ENCODE data around the gene PLCH2. TPM values are rescaled to one million over a fixed set of nuclear protein-coding genes. Genes with fewer than 3 reads are reported as not detected.

Gene PLCH2
- total and polyA plus RNA-seq, 2 of the 13 experiments (the other 11 are each of a cell fraction or from before 2014, with no cell fraction given), result 0.15 to 0.67 TPM

GRCh38 chr1:2496087-2496622 is 20.1 kb downstream of the PLCH2 start (continued):
- peak; percentile 62; the same call in 1 of the 2 replicates for TF ChIP-seq MED1 (CRISPR knock-in tag; IDR thresholded peaks at IDR 0.05)
- 0 out of 2 replicates have a peak, but pooled peaks have one; percentile 15 for TF ChIP-seq PATZ1 (CRISPR knock-in tag; IDR thresholded peaks at IDR 0.05)
- TF ChIP-seq ZNF33B (CRISPR knock-in tag; IDR thresholded peaks at IDR 0.05), result no peak
- TF ChIP-seq ZNF574 (CRISPR knock-in tag; IDR thresholded peaks at IDR 0.05), result peak; percentile 25; the same call in 1 of the 2 replicates
- TF ChIP-seq ZNF121 (CRISPR knock-in tag; IDR thresholded peaks at IDR 0.05), result no peak
- TF ChIP-seq ETV6 (CRISPR knock-in tag; conservative IDR thresholded peaks at IDR 0.05), result no peak
- TF ChIP-seq NONO (IDR thresholded peaks at IDR 0.05), result no peak
- TF ChIP-seq NONO (CRISPR knock-in tag; conservative IDR thresholded peaks at IDR 0.05), result 0 out of 2 replicates have a peak, but pooled peaks have one; percentile 43
- 0 out of 2 replicates have a peak, but pooled peaks have one; percentile 24 for TF ChIP-seq ZIK1 (CRISPR knock-in tag; IDR thresholded peaks at IDR 0.05; ENCODE audit: borderline replicate concordance, low read depth)
- 0 out of 2 replicates have a peak, but pooled peaks have one; percentile 39 for TF ChIP-seq ZNF292 (CRISPR knock-in tag; IDR thresholded peaks at IDR 0.05; ENCODE audit: borderline replicate concordance, low read depth)
- TF ChIP-seq ZNF329 (CRISPR knock-in tag; IDR thresholded peaks at IDR 0.05; ENCODE audit: low read depth), result no peak
- TF ChIP-seq U2AF2 (IDR thresholded peaks at IDR 0.05; ENCODE audit: low read depth, low read length), result no peak
- 0 out of 2 replicates have a peak, but pooled peaks have one; percentile 39 for TF ChIP-seq ZNF232 (CRISPR knock-in tag; IDR thresholded peaks at IDR 0.05; ENCODE audit: borderline replicate concordance)
- peak; percentile 28; the same call in 1 of the 2 replicates for TF ChIP-seq ZGPAT (CRISPR knock-in tag; IDR thresholded peaks at IDR 0.05)
- no peak for TF ChIP-seq ZSCAN29 (CRISPR knock-in tag; conservative IDR thresholded peaks at IDR 0.05)
- TF ChIP-seq HNRNPLL (IDR thresholded peaks at IDR 0.05; ENCODE audit: low read depth, low read length, poor library complexity, severe bottlenecking), result peak; percentile 28
- TF ChIP-seq ZBTB38 (CRISPR knock-in tag; IDR thresholded peaks at IDR 0.05), result peak; percentile 55; the same call in 1 of the 2 replicates
- 0 out of 2 replicates have a peak, but pooled peaks have one; percentile 55 for TF ChIP-seq MEIS2 (CRISPR knock-in tag; IDR thresholded peaks at IDR 0.05)
- TF ChIP-seq TCF12 (IDR thresholded peaks at IDR 0.05), result no peak
- no peak for TF ChIP-seq TCF12 (CRISPR knock-in tag; IDR thresholded peaks at IDR 0.05)
- no peak for TF ChIP-seq REL (CRISPR knock-in tag; conservative IDR thresholded peaks at IDR 0.05)
- TF ChIP-seq ZNF335 (CRISPR knock-in tag; IDR thresholded peaks at IDR 0.05), result no peak
- TF ChIP-seq JDP2 (CRISPR knock-in tag; IDR thresholded peaks at IDR 0.05; ENCODE audit: borderline replicate concordance), result no peak

Measured in HepG2 (cell line).